Activated naive CD4-positive, alpha-beta T cell treated with anti-CD3 and anti-CD28 coated beads, Interleukin-2, amount 50 U/mL, for 24 hours (primary cell): ENCODE results near the gene STH.

Experiments used
- H3K27ac Mint-ChIP-seq: one replicate; pipeline ENCODE4 v1.8.0; 2021; ENCODE audit warnings: mild to moderate bottlenecking, mixed read lengths
- H3K27me3 Mint-ChIP-seq: one replicate; pipeline ENCODE4 v1.8.0; 2021; ENCODE audit warnings: mixed read lengths
- H3K36me3 Mint-ChIP-seq: one replicate; pipeline ENCODE4 v1.8.0; 2021; ENCODE audit warnings: mixed read lengths
- H3K4me1 Mint-ChIP-seq: one replicate; pipeline ENCODE4 v1.8.0; 2021; ENCODE audit warnings: mixed read lengths
- H3K4me3 Mint-ChIP-seq: one replicate; pipeline ENCODE4 v1.8.0; 2021; ENCODE audit warnings: mild to moderate bottlenecking, mixed read lengths
- H3K9me3 Mint-ChIP-seq: one replicate; pipeline ENCODE4 v1.8.0; 2021; ENCODE audit warnings: mixed read lengths

STH gene

DNA sequence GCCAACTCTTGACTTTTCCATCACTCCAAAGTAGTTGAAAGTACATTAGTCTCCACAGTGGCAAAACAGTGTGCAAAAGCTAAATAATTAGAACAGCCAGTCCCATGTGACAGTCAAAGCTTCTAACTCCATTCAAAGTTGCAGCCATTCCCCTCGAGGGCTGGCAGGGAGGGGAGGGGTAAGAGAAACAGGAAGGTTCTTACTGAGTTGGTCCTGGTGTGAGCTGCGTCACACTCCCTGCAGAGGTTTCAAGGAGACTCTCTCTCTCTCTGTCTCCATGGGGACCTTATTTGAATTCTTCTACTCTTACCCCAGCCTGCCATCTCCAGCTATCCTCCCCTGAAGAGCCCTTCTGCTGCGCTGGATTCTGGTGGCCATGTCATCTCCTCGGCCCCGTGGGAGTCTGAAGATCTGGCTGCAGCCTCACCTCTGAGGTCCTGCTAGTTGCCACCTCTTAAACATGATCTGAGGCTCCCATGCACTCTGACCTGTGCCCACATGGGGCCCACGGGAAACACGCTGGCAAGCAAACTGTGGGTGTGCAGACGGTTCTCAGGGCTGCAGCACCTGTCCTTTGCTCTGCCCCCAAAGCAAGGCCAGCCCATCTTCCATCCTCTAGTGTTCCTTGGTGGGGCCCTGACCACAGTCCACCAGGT, 23.3 kb upstream of the STH start:
- no peaks in the 10 kb centered on the region for H3K27me3 Mint-ChIP-seq
- H3K9me3 Mint-ChIP-seq: no peaks in the 10 kb centered on the region
- H3K27ac Mint-ChIP-seq: no peak overlapping the region
- H3K4me1 Mint-ChIP-seq: no peaks in the 10 kb centered on the region
- H3K4me3 Mint-ChIP-seq: no peak overlapping the region
- no peaks in the 10 kb centered on the region for H3K36me3 Mint-ChIP-seq

DNA sequence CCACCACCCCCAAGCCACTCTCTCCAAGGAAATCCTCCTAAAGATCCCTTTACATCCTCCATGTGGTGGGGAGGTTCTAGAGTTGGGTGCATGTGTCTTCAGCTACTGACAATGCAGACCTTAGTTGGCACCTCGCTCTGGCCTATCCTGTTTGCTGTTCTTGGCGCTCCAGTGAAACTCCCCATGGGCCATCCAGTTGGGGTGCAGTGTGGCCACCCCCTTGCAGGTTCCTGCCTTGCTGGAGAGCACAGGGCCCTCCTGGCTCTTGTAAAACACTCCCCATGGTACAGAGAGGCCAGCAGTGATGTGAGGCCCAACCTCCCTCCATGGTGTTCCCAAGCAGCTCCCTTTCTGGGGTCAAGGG, 22.7 kb upstream of the STH start:
- H3K27me3 Mint-ChIP-seq: no peaks in the 10 kb centered on the region
- H3K9me3 Mint-ChIP-seq: no peaks in the 10 kb centered on the region
- H3K27ac Mint-ChIP-seq: no peak overlapping the region
- no peak overlapping the region for H3K4me3 Mint-ChIP-seq
- H3K36me3 Mint-ChIP-seq: no peaks in the 10 kb centered on the region
- H3K4me1 Mint-ChIP-seq: no peaks in the 10 kb centered on the region

DNA sequence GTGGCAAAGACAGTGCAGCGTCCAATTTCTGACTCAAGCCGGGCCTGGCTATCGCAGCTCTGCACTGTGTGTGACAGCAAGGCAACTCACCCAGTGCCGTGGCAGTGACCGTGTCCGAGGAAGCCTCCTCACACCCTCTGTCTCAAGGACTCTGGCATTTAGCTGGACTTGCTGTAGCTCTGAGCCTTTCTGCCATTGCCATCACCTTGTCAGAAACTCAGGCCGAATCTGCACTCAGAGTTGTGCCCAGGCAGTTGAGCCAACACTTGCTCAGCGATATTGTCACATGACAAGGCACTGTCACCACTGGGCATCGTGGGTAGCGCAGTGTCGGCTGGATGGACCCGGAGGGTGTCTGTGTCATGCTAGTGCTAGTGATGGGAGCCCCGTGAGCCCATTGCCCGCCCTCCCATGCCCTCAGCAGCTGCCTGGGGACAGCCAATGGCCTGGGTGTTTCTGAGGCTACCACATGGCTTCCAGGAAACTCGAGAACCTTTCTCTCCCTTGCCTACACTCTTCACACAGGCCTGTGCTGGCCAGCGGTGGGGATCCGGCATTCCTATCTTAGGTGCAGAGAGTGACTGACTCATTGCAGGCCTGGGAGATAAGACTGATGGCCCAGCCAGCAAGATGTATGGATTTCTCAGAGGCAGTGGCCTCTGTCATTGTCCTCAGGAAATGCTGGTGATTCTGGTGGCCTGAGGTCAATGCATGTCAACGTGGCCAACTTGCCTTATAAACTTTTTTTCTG, 22.1 kb upstream of the STH start:
- no peaks in the 10 kb centered on the region for H3K27me3 Mint-ChIP-seq
- no peak overlapping the region for H3K4me3 Mint-ChIP-seq
- H3K9me3 Mint-ChIP-seq: no peaks in the 10 kb centered on the region
- no peak overlapping the region for H3K27ac Mint-ChIP-seq
- H3K4me1 Mint-ChIP-seq: no peaks in the 10 kb centered on the region
- no peaks in the 10 kb centered on the region for H3K36me3 Mint-ChIP-seq

DNA sequence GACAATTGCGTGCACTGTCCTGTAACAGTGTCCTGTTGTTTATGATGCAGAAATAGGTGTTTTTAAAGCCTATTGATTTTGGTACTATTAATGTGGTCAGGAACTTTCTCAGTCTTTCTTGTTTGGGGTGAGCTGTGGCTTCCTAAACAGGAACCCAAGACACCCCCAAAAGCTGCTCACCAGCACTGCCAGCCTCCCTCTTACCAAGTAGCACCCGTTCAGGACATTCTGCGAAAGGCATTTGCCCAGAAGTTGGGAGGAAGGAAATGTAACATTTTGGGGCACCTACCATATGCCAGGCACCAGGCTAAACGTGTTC, 21.6 kb upstream of the STH start:
- H3K9me3 Mint-ChIP-seq: no peaks in the 10 kb centered on the region
- no peak overlapping the region for H3K27ac Mint-ChIP-seq
- no peaks in the 10 kb centered on the region for H3K36me3 Mint-ChIP-seq
- H3K4me3 Mint-ChIP-seq: no peak overlapping the region
- no peaks in the 10 kb centered on the region for H3K27me3 Mint-ChIP-seq
- H3K4me1 Mint-ChIP-seq: no peaks in the 10 kb centered on the region

DNA sequence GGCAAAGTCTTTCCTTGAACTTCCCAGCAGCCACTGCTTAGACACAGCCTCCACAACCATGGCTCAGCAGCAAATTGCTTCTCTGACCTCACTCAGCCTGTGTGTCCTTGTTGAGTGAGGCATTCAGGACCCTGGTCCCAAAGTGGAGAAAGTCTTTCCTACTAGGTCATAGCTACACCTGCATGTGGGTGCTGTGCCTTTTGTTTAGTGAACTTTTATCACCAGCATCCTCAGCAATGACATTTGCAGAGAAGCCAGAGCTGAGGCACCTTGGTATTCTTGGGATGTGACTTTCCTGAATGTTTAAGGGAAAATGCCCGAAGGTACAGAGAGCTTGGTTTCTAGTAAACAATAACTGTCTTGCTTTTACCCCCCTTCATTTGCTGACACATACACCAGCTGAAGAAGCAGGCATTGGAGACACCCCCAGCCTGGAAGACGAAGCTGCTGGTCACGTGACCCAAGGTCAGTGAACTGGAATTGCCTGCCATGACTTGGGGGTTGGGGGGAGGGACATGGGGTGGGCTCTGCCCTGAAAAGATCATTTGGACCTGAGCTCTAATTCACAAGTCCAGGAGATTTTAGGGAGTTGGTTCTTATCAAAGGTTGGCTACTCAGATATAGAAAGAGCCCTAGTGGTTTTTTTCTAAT, 20.9 kb upstream of the STH start:
- Mint-ChIP-seq H3K27me3 (no peaks in the 10 kb centered on the region), H3K4me3 (no peak overlapping the region), H3K9me3 (no peaks in the 10 kb centered on the region), H3K36me3 (no peaks in the 10 kb centered on the region), H3K27ac (no peak overlapping the region), H3K4me1 (no peaks in the 10 kb centered on the region)

DNA sequence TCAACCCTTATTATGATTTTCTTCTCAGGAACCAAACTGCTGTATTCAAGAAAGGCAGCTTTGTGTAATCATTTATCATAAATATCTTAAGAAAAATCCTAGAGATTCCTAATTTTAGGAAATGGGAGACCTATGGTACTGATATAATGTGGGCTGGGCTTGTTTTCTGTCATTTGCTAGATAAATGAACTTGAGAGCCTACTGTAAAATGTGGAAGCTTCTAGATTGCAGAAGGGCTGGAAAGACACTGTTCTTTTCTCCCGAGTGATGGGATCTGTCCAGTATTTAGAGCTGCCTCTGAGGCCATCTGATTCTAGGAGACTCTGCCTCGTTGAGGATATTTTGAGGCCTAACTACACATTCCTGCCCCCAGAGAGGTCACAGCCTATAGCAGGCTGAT, 19.9 kb upstream of the STH start:
- Mint-ChIP-seq H3K9me3 (no peaks in the 10 kb centered on the region), H3K27ac (no peak overlapping the region), H3K36me3 (no peaks in the 10 kb centered on the region), H3K4me3 (no peak overlapping the region), H3K4me1 (no peaks in the 10 kb centered on the region), H3K27me3 (no peaks in the 10 kb centered on the region)

DNA sequence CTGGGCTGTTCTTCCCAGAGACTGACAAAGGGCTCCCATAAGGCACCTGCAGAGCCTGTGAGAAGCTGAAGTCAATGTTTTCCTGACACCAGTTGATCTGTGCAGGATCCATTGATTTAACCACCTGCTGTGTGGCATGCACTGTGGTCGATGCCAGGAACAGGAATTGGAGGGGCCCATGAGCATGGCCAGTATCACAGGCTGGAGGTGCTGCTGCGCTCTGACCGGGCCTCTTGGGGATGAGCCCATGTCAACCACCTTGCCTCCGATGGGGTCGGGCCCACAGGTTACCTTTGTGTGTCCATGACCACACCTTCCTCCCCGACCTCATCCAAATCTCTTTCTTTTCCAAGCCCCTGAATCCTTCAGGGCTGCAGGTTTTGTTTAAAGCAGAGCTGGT, 18.2 kb upstream of the STH start:
- Mint-ChIP-seq H3K36me3 (no peaks in the 10 kb centered on the region), H3K27ac (no peak overlapping the region), H3K27me3 (no peaks in the 10 kb centered on the region), H3K4me3 (no peak overlapping the region), H3K9me3 (no peaks in the 10 kb centered on the region), H3K4me1 (no peaks in the 10 kb centered on the region)

DNA sequence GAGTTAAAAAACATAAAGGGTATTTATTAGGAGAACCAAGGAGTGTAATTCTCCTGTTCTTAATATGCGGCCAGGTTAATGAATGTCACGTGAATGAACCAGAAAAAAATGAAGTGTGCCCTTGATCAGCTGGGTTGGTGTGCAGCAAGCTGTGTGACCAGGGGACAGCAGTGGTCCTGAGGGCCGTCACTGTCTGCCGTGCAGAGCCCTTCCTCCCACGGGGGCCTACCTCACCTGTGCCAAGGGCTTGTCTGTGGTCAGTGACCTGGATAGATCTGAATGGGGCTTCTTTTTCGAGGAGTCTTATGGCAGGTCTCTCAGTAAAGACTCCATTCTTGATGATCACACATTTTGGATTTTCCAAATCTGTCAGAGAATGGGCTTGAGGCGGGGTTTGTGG, 17.7 kb upstream of the STH start:
- no peaks in the 10 kb centered on the region for H3K4me1 Mint-ChIP-seq
- H3K27me3 Mint-ChIP-seq: no peaks in the 10 kb centered on the region
- H3K4me3 Mint-ChIP-seq: no peak overlapping the region
- no peaks in the 10 kb centered on the region for H3K9me3 Mint-ChIP-seq
- H3K27ac Mint-ChIP-seq: no peak overlapping the region
- no peaks in the 10 kb centered on the region for H3K36me3 Mint-ChIP-seq

DNA sequence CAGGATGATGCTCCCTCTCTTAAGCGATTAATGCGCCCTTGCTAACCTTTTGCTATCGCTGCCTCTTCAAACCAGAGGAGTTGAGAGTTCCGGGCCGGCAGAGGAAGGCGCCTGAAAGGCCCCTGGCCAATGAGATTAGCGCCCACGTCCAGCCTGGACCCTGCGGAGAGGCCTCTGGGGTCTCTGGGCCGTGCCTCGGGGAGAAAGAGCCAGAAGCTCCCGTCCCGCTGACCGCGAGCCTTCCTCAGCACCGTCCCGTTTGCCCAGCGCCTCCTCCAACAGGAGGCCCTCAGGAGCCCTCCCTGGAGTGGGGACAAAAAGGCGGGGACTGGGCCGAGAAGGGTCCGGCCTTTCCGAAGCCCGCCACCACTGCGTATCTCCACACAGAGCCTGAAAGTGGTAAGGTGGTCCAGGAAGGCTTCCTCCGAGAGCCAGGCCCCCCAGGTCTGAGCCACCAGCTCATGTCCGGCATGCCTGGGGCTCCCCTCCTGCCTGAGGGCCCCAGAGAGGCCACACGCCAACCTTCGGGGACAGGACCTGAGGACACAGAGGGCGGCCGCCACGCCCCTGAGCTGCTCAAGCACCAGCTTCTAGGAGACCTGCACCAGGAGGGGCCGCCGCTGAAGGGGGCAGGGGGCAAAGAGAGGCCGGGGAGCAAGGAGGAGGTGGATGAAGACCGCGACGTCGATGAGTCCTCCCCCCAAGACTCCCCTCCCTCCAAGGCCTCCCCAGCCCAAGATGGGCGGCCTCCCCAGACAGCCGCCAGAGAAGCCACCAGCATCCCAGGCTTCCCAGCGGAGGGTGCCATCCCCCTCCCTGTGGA, 16.0 kb upstream of the STH start:
- no peaks in the 10 kb centered on the region for H3K4me1 Mint-ChIP-seq
- no peaks in the 10 kb centered on the region for H3K27me3 Mint-ChIP-seq
- H3K27ac Mint-ChIP-seq: no peak overlapping the region
- H3K36me3 Mint-ChIP-seq: no peaks in the 10 kb centered on the region
- no peak overlapping the region for H3K4me3 Mint-ChIP-seq
- no peaks in the 10 kb centered on the region for H3K9me3 Mint-ChIP-seq

DNA sequence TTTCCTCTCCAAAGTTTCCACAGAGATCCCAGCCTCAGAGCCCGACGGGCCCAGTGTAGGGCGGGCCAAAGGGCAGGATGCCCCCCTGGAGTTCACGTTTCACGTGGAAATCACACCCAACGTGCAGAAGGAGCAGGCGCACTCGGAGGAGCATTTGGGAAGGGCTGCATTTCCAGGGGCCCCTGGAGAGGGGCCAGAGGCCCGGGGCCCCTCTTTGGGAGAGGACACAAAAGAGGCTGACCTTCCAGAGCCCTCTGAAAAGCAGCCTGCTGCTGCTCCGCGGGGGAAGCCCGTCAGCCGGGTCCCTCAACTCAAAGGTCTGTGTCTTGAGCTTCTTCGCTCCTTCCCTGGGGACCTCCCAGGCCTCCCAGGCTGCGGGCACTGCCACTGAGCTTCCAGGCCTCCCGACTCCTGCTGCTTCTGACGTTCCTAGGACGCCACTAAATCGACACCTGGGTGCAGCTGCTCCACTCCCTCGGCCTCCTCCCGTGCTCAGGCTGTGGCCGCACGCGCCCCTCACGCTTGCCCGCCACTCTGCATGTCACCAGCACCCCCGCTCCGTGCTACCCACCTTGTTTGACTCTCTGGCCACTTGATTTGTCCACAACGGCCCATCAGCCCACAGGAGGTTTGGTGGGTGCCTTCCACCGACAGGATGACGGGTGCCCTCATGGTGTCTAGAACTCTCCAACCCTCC, 15.3 kb upstream of the STH start:
- Mint-ChIP-seq H3K4me1 (no peaks in the 10 kb centered on the region), H3K36me3 (no peaks in the 10 kb centered on the region), H3K27me3 (no peaks in the 10 kb centered on the region)

DNA sequence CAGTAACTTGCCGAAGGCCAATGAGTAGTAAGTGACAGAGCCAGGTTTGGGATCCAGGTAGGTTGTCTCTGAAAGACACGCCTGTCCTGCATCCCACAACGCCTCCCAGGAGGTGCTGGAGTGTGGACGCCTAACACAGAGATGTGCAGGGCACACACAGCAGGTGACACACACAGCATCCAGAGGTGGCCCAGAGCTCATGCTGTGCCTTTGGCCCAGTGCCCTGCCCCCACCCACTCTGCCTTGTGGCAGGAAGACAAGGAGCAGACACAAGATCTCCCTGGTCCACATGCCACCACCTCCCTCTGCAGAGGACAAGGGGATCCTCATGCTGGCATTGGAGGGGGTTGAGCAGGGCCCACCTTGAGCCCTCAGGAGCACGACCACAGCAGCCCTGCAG, 14.7 kb upstream of the STH start:
- no peaks in the 10 kb centered on the region for H3K4me1 Mint-ChIP-seq
- H3K36me3 Mint-ChIP-seq: no peaks in the 10 kb centered on the region
- H3K9me3 Mint-ChIP-seq: no peaks in the 10 kb centered on the region
- H3K4me3 Mint-ChIP-seq: no peak overlapping the region
- H3K27me3 Mint-ChIP-seq: no peaks in the 10 kb centered on the region
- no peak overlapping the region for H3K27ac Mint-ChIP-seq

More for the DNA sequence above, 15.3 kb upstream of the STH start:
- no peaks in the 10 kb centered on the region for H3K9me3 Mint-ChIP-seq
- no peak overlapping the region for H3K4me3 Mint-ChIP-seq
- no peak overlapping the region for H3K27ac Mint-ChIP-seq

DNA sequence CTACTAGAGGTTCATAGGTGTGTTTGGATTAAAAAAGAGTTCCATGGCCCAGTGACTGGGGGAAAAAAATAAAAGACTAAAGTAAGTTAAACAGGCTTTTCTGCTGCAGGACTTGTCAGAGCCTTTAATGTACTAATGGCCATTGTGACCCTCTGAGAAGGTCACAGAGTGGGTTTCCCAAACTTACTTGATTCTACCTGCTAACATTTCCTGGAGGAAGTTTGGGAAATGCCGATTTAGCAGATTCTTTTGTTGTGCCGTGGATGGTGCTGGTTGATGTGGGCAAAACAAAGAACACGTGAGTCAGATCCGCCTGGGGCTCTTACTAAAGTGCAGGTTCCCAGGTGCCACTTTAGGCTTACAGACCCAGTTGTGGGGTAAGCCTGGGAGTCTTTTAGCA, 13.6 kb upstream of the STH start:
- Mint-ChIP-seq H3K27ac (no peak overlapping the region), H3K4me3 (no peak overlapping the region), H3K9me3 (no peaks in the 10 kb centered on the region), H3K36me3 (no peaks in the 10 kb centered on the region), H3K27me3 (no peaks in the 10 kb centered on the region), H3K4me1 (no peaks in the 10 kb centered on the region)

DNA sequence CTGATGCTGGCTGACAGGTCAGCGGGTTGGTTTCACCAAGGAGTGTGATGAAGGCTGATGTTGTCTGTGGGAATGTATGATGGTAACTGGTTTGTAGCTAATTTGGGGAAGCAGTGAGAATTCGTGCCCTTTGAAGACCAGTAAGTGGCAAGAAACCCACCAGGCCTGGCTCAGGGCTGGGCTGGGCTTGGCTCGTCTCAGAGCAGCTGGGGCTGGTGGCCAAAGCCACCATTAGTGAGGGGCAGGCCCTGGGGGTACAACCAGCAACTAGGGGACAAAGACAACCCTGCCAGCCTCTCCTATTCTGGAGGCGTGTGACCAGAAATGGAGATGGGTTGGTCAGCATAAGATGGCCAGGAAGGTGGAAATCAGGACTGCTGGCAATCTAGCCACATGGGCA, 13.0 kb upstream of the STH start:
- H3K4me3 Mint-ChIP-seq: no peak overlapping the region
- no peak overlapping the region for H3K27ac Mint-ChIP-seq
- no peaks in the 10 kb centered on the region for H3K36me3 Mint-ChIP-seq
- H3K27me3 Mint-ChIP-seq: no peaks in the 10 kb centered on the region
- H3K9me3 Mint-ChIP-seq: no peaks in the 10 kb centered on the region
- no peaks in the 10 kb centered on the region for H3K4me1 Mint-ChIP-seq

DNA sequence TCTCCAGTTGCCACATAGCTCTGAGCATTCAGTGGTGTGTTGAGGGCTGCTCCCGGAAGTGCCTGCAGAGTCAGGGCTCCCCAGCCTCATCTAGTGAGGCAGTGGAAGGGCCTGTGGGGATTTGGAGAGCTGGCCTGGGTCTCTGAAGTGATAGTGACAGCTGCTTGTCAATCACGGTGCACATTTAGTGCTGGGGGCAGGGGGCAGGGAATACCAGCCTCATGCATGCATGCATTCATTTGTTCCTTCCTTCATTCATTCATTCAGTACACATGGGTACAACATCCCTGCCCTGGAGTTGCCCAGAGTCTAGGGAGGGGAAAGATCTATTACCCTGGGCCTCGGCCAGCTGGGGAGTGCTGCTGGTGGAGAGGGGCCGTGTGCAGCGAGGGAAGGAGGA, 11.3 kb upstream of the STH start:
- no peak overlapping the region for H3K4me3 Mint-ChIP-seq
- no peaks in the 10 kb centered on the region for H3K27me3 Mint-ChIP-seq
- H3K4me1 Mint-ChIP-seq: no peaks in the 10 kb centered on the region
- H3K9me3 Mint-ChIP-seq: no peaks in the 10 kb centered on the region
- no peaks in the 10 kb centered on the region for H3K36me3 Mint-ChIP-seq
- H3K27ac Mint-ChIP-seq: no peak overlapping the region

DNA sequence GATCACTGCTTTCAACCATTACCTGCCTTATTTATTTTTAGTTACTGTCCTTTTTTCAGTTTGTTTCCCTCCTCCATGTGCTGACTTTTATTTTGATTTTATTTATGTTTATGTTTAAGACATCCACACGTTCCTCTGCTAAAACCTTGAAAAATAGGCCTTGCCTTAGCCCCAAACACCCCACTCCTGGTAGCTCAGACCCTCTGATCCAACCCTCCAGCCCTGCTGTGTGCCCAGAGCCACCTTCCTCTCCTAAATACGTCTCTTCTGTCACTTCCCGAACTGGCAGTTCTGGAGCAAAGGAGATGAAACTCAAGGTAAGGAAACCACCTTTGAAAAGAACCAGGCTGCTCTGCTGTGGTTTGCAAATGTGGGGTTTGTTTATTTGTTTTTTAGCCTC, 9.3 kb upstream of the STH start:
- H3K27ac Mint-ChIP-seq: no peak overlapping the region
- H3K4me1 Mint-ChIP-seq: no peaks in the 10 kb centered on the region
- no peaks in the 10 kb centered on the region for H3K36me3 Mint-ChIP-seq
- no peak overlapping the region for H3K4me3 Mint-ChIP-seq
- no peaks in the 10 kb centered on the region for H3K9me3 Mint-ChIP-seq
- H3K27me3 Mint-ChIP-seq: no peaks in the 10 kb centered on the region
